AML-193 (cell line): ENCODE measurements around the gene ACSF2.

Experiments
- DNase-seq, 2 experiments: peaks; one replicate each; lab custom pipeline; 2025; lab: John Stamatoyannopoulos, UW

Gene ACSF2

GRCh38 chr17:50478391-50479381 is 52.7 kb downstream of the ACSF2 start, which contains the start of gene RSAD1:
RSAD1 (plus strand) TSS chr17:50478860; CDS start chr17:50478885, 25 bp downstream.
- DNase-seq = peak; percentile 89 to 93

- DNase-seq = peak; percentile 82 to 92
Observed at GRCh38 chr17:50479522-50480141, 53.6 kb downstream of the ACSF2 start.

GRCh38 chr17:50480142-50480764 is 54.2 kb downstream of the ACSF2 start:
- no peak for DNase-seq

- peak; percentile 69 to 75 for DNase-seq
Observed at GRCh38 chr17:50480854-50481490, 55.0 kb downstream of the ACSF2 start.

GRCh38 chr17:50481648-50482047 is 55.6 kb downstream of the ACSF2 start:
- DNase-seq = no peak

- no peak for DNase-seq
Observed at GRCh38 chr17:50482110-50482509, 56.1 kb downstream of the ACSF2 start.

GRCh38 chr17:50482516-50482915 is 56.5 kb downstream of the ACSF2 start:
- peak; percentile 88 to 90 for DNase-seq

- no peak for DNase-seq
Observed at GRCh38 chr17:50483266-50483665, 57.2 kb downstream of the ACSF2 start.

- no peak for DNase-seq
Observed at GRCh38 chr17:50484386-50485155, 58.6 kb downstream of the ACSF2 start.

- no peak for DNase-seq
Observed at GRCh38 chr17:50487213-50488096, 61.4 kb downstream of the ACSF2 start.

- no peak for DNase-seq
Observed at GRCh38 chr17:50488880-50489279, 62.9 kb downstream of the ACSF2 start.

- DNase-seq = no peak
Observed at GRCh38 chr17:50491505-50491904, 65.5 kb downstream of the ACSF2 start.

- DNase-seq = no peak
Observed at GRCh38 chr17:50492214-50492613, 66.2 kb downstream of the ACSF2 start.

GRCh38 chr17:50493744-50494143 is 67.7 kb downstream of the ACSF2 start:
- DNase-seq = no peak

GRCh38 chr17:50495217-50495823 is 69.3 kb downstream of the ACSF2 start:
- no peak for DNase-seq

GRCh38 chr17:50495918-50496317 is 69.9 kb downstream of the ACSF2 start:
- DNase-seq = no peak

GRCh38 chr17:50498021-50498874 is 72.2 kb downstream of the ACSF2 start:
- DNase-seq = no peak

- DNase-seq = no peak
Observed at GRCh38 chr17:50499270-50499669, 73.3 kb downstream of the ACSF2 start.

GRCh38 chr17:50499721-50500120 is 73.7 kb downstream of the ACSF2 start:
- DNase-seq = no peak
